ENCODE data around the gene WDR70.
"Not testable (repeated sequence)": the region's sequence is repeated elsewhere in the genome, so short reads cannot be mapped to it uniquely, and the experiment has no call there.

Gene WDR70

GRCh38 chr5:37568018-37568753 is 189.1 kb downstream of the WDR70 start:
- DNase-seq (ENCODE audit: extremely low read depth in 1 of 2, low read depth in 1 of 2), result no peak

DNA sequence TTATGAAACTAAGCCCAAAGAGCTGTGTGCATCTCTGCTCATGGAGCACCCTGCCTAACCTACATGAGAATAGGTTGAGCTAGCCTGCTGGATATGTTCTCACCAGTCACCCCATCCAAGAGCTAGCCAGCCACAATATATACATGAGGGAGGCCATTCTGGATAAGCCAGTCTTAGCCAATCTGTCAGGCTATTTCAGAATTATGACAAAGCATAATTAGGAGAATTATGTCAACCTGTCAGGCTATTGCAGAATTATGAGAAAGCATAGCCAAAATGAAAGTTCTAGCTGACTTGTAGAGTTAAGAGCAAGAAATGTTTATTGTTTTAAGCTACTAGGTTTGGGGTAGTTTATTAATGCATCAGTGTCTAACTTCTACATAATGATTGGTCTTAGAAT is 189.8 kb downstream of the WDR70 start:
- no peak for DNase-seq (ENCODE audit: extremely low read depth in 1 of 2, low read depth in 1 of 2)

GRCh38 chr5:37569466-37569865 is 190.3 kb downstream of the WDR70 start:
- DNase-seq (ENCODE audit: extremely low read depth in 1 of 2, low read depth in 1 of 2), result no peak

- no peak for DNase-seq (ENCODE audit: extremely low read depth in 1 of 2, low read depth in 1 of 2)
Measured at GRCh38 chr5:37570597-37570996, 191.5 kb downstream of the WDR70 start.

DNA sequence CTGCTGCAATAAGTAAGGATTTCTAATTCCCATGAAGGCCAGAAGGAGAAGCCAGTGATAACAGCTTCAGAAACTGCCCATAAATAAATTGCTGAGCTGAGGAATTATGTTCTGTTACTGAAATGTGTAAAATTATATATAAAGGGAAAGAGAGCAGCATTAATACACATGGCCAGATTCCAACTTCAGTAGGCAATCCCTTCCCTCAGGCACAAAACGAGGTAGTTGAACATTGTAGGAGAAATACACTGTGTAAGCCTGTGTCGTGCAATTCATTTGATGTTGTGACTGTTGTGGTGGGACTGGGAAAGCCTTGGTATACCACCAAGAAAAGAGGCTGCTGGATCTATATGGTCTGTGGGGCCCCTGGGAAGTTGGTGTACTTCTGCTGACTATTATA is 192.9 kb downstream of the WDR70 start:
- DNase-seq (ENCODE audit: extremely low read depth in 1 of 2, low read depth in 1 of 2), result no peak

GRCh38 chr5:37575541-37576489 is 196.7 kb downstream of the WDR70 start:
- no peak for DNase-seq (ENCODE audit: extremely low read depth in 1 of 2, low read depth in 1 of 2)

- no peak for DNase-seq (ENCODE audit: extremely low read depth in 1 of 2, low read depth in 1 of 2)
Measured at GRCh38 chr5:37576552-37576951, 197.4 kb downstream of the WDR70 start.

GRCh38 chr5:37578176-37578575 is 199.1 kb downstream of the WDR70 start:
- no peak for DNase-seq (ENCODE audit: extremely low read depth in 1 of 2, low read depth in 1 of 2)

GRCh38 chr5:37580106-37580505 is 201.0 kb downstream of the WDR70 start:
- no peak for DNase-seq (ENCODE audit: extremely low read depth in 1 of 2, low read depth in 1 of 2)

GRCh38 chr5:37582202-37582601 is 203.1 kb downstream of the WDR70 start:
- DNase-seq (ENCODE audit: extremely low read depth in 1 of 2, low read depth in 1 of 2), result no peak

DNA sequence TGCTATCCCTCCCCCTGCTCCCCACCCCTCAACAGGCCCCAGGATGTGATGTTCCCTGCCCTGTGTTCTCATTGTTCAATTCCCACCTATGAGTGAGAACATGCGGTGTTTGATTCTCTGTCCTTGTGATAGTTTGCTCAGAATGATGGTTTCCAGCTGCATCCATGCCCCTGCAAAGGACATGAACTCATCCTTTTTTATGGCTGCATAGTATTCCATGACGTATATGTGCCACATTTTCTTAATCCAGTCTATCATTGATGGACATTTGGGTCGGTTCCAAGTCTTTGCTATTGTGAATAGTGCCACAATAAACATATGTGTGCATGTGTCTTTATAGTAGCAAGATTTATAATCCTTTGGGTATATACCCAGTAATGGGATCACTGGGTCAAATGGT is 214.2 kb downstream of the WDR70 start:
- DNase-seq (ENCODE audit: extremely low read depth in 1 of 2, low read depth in 1 of 2), result not testable (repeated sequence)

DNA sequence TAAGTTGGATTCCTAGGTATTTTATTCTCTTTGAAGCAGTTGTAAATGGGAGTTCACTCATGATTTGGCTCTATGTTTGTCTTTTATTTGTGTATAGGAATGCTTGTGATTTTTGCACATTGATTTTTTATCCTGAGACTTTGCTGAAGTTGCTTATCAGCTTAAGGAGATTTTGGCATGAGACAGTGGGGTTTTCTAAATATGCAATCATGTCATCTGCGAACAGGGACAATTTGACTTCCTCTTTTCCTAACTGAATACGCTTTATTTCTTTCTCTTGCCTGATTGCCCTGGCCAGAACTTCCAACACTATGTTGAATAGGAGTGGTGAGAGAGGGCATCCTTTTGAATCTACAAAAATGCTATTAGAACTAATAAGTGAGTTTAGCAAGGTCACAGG is 215.7 kb downstream of the WDR70 start:
- DNase-seq (ENCODE audit: extremely low read depth in 1 of 2, low read depth in 1 of 2), result not testable (repeated sequence)

DNA sequence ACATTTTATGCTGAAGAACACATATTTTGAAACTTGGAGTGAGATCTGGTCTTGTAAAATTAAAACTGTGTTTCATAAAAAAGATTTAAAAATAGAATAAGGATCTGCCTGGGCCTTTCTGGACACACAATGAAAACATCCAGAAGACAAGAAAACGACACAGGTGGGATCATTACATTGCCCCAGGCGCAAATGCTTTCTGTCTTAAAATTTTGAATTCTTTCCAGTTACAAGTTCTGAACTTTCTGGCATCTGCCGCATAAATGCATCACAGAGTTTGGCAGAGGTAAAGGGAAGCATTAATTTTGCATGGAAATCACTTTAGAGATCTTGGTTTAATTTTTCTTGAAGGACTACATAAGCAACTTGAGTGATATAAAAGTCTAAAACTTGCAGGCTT is 219.6 kb downstream of the WDR70 start:
- no peak for DNase-seq (ENCODE audit: extremely low read depth in 1 of 2, low read depth in 1 of 2)

- no peak for DNase-seq (ENCODE audit: extremely low read depth in 1 of 2, low read depth in 1 of 2)
Measured at GRCh38 chr5:37601163-37601562, 222.0 kb downstream of the WDR70 start.

DNA sequence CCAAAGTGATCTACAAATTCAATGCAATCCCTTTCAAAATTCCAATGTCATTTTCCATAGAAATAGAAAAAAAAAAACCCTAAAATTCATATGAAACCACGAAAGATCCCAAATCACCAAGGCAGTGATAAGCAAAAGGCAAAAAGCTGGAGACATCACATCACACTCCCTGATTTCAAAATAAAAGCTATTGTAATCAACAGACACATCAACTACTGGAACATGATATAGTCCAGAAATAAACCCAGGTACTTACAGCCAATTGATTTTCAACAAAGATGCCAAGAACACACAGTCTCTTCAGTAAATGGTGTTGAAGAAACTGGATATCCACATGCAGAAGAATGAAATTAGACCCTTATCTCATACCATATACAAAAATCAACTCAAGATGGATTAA is 224.0 kb downstream of the WDR70 start:
- no peak for DNase-seq (ENCODE audit: extremely low read depth in 1 of 2, low read depth in 1 of 2)

DNA sequence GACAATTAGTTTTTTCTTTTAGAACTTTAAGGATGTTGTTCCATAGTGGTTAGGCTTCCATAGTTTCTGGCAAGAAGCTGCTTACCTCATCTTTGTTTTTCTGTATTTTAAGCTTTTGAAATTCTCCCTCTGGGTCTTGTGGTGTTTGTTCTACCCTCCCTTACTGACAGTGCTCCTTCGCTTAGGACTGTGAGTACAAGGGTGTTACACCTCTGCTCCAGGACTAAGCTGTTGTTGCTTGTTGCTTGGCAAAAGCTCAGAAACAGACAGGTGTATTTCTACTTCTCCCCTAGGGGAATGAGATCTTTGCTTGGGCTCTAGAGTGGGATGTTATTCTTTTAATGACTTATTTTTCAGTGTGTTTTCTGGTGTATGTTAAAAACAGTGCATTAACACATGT is 225.2 kb downstream of the WDR70 start:
- DNase-seq (ENCODE audit: extremely low read depth in 1 of 2, low read depth in 1 of 2), result no peak

- no peak for DNase-seq (ENCODE audit: extremely low read depth in 1 of 2, low read depth in 1 of 2)
Measured at GRCh38 chr5:37606148-37606547, 227.0 kb downstream of the WDR70 start.

DNA sequence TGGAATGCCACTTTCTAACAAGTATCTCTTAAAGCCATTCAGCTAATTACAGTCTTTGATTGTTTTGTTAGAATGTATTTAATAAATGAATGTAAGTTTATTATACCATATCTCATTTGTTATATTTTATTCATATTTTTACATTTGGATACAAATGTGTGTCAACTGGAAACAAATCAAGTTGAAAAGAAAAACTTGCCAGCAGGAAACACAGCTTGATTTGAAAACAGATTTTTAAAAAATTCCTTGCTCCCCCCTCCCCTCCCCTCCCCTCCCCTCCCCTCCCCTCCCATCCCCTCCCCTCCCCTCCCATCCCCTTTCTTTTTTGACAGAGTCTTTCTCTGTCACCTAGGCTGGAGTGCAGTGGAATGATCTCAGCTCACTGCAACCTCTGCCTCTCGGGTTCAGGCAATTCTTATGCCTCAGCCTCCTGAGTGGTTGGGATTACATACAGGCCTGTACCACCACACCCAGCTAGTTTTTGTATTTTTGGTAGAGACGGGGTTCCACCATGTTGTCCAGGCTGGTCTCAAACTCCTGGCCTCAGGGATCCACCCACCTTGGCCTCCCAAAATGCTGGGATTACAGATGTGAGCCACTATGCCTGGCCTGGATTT is 227.6 kb downstream of the WDR70 start:
- DNase-seq (ENCODE audit: extremely low read depth in 1 of 2, low read depth in 1 of 2), result no peak

- DNase-seq (ENCODE audit: extremely low read depth in 1 of 2, low read depth in 1 of 2), result no peak
Measured at GRCh38 chr5:37615184-37615583, 236.1 kb downstream of the WDR70 start.

DNA sequence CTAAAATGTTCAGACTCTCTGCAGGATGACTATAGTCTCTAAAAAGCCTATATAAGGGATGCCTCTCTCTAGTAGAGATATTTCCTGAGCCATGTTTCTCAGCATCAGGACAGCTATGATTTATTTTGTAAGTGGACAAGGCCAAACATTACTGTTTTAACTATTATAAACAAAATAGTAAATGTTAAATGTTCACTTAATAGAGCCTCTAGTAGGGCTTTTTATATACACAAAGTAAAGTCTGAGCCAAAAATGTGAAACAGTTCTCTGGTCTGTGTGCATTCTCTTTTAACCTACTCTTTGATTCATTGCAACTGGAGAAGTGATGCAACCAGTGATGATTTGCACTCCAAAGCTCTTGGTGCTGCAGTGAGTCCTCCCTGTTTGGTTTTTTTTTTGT is 240.2 kb downstream of the WDR70 start:
- no peak for DNase-seq (ENCODE audit: extremely low read depth in 1 of 2, low read depth in 1 of 2)

GRCh38 chr5:37622354-37622753 is 243.2 kb downstream of the WDR70 start:
- DNase-seq (ENCODE audit: extremely low read depth in 1 of 2, low read depth in 1 of 2), result not testable (repeated sequence)

GRCh38 chr5:37626266-37626665 is 247.1 kb downstream of the WDR70 start:
- no peak for DNase-seq (ENCODE audit: extremely low read depth in 1 of 2, low read depth in 1 of 2)

All from activated CD8-positive, alpha-beta memory T cell treated with anti-CD3 and anti-CD28 coated beads for 1 hour (primary cell).